ENCODE data around the gene OLFML3. TPM values are rescaled to one million over a fixed set of nuclear protein-coding genes. Genes with fewer than 3 reads are reported as not detected.

Gene OLFML3
- total and polyA plus RNA-seq, 7 donors, result 6.4 to 15.8 (median 9.9) TPM

- H3K27ac ChIP-seq, result peak overlapping the region; percentile 80
- ATAC-seq (no peak), DNase-seq (no peak)
- intact Hi-C loops (cut with DNase I), result no loop called here
- no peaks in the 10 kb centered on the region for H3K9me3 ChIP-seq
- H3K36me3 ChIP-seq (ENCODE audit: insufficient read depth in 1 of 2, low read depth in 1 of 2), result peaks cover 0 to 29% of the 10 kb centered on the region in 2 donors
- no peak overlapping the region for H3K4me3 ChIP-seq
- peaks cover 53% of the 10 kb centered on the region for H3K4me1 ChIP-seq
- no peaks in the 10 kb centered on the region for H3K27me3 ChIP-seq (ENCODE audit: insufficient read depth in 3 of 3, low read length in 2 of 3)
- TF ChIP-seq, protein P1, sequence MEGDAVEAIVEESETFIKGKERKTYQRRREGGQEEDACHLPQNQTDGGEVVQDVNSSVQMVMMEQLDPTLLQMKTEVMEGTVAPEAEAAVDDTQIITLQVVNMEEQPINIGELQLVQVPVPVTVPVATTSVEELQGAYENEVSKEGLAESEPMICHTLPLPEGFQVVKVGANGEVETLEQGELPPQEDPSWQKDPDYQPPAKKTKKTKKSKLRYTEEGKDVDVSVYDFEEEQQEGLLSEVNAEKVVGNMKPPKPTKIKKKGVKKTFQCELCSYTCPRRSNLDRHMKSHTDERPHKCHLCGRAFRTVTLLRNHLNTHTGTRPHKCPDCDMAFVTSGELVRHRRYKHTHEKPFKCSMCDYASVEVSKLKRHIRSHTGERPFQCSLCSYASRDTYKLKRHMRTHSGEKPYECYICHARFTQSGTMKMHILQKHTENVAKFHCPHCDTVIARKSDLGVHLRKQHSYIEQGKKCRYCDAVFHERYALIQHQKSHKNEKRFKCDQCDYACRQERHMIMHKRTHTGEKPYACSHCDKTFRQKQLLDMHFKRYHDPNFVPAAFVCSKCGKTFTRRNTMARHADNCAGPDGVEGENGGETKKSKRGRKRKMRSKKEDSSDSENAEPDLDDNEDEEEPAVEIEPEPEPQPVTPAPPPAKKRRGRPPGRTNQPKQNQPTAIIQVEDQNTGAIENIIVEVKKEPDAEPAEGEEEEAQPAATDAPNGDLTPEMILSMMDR (IDR thresholded peaks at IDR 0.05), result peak; percentile 3
Measured at GRCh38 chr1:113943028-113943811, 36.1 kb upstream of the OLFML3 start.

DNA sequence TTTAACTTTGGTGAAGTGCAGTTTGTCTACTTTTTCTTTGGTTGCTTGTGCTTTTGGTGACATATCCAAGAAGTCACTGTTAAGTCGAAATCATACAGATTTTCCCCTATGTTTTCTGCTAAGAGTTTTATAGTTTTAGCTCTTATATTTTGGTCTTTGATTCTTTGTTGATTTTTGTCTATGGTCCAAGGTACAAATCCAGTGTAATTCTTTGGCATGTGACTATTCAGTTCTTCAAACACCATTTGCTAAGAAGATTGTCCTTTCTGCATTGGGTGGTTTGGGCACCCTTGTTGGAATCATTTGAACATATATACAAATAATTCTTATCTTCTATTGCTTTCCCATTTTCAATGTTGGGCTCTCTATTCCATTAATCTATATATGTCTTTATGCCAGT lies 33.9 kb upstream of the OLFML3 start:
- DNase-seq (no peak), ATAC-seq (no peak)
- Histone ChIP-seq H3K4me1 (peaks cover 50% of the 10 kb centered on the region), H3K36me3 (ENCODE audit: insufficient read depth in 1 of 2, low read depth in 1 of 2) (peaks cover 0 to 29% of the 10 kb centered on the region in 2 donors), H3K4me3 (no peak overlapping the region), H3K27me3 (ENCODE audit: insufficient read depth in 3 of 3, low read length in 2 of 3) (no peaks in the 10 kb centered on the region), H3K9me3 (no peaks in the 10 kb centered on the region), H3K27ac (no peak overlapping the region)
- TF ChIP-seq, protein P1 (IDR thresholded peaks at IDR 0.05), result no peak
- intact Hi-C loops (cut with DNase I), result no loop called here
- 99 to 100% (median 100%) methylated on average over 1 of the region's 1 CpG for WGBS, 3 donors

- peaks cover 43% of the 10 kb centered on the region for H3K4me1 ChIP-seq
- H3K27ac ChIP-seq, result no peak overlapping the region
- H3K4me3 ChIP-seq, result no peak overlapping the region
- peaks cover 0 to 23% of the 10 kb centered on the region in 2 donors for H3K36me3 ChIP-seq (ENCODE audit: insufficient read depth in 1 of 2, low read depth in 1 of 2)
- WGBS, 3 donors, result 41 to 86% (median 45%) methylated on average over 1 of the region's 1 CpG
- intact Hi-C loops (cut with DNase I), result no loop called here
- ATAC-seq, result no peak
- H3K9me3 ChIP-seq, result no peaks in the 10 kb centered on the region
- no peaks in the 10 kb centered on the region for H3K27me3 ChIP-seq (ENCODE audit: insufficient read depth in 3 of 3, low read length in 2 of 3)
- TF ChIP-seq, protein P1 (IDR thresholded peaks at IDR 0.05), result no peak
- no peak for DNase-seq
Measured at GRCh38 chr1:113946112-113946511, 33.2 kb upstream of the OLFML3 start.

- H3K4me1 ChIP-seq, result peaks cover 38% of the 10 kb centered on the region
- H3K4me3 ChIP-seq, result peak overlapping the region; percentile 28
- ATAC-seq (peak in 1 of 4 donors; percentile 55), DNase-seq (no peak)
- intact Hi-C loops (cut with DNase I), result no loop called here
- H3K9me3 ChIP-seq, result no peaks in the 10 kb centered on the region
- H3K27ac ChIP-seq, result peak overlapping the region; percentile 56
- WGBS, 3 donors, result 23 to 39% (median 31%) methylated on average over 3 of the region's 3 CpGs
- TF ChIP-seq, protein P1 (IDR thresholded peaks at IDR 0.05), result no peak
- H3K36me3 ChIP-seq (ENCODE audit: insufficient read depth in 1 of 2, low read depth in 1 of 2), result peaks cover 0 to 15% of the 10 kb centered on the region in 2 donors
- H3K27me3 ChIP-seq (ENCODE audit: insufficient read depth in 3 of 3, low read length in 2 of 3), result no peaks in the 10 kb centered on the region
Measured at GRCh38 chr1:113946678-113947387, 32.4 kb upstream of the OLFML3 start.
